G401 (cell line): ENCODE results near the gene ARHGEF9. TPM values are rescaled to one million over a fixed set of nuclear protein-coding genes. Genes with fewer than 3 reads are reported as not detected.
"Not testable (repeated sequence)": the region's sequence is repeated elsewhere in the genome, so short reads cannot be mapped to it uniquely, and the experiment has no call there.

Experiments
- DNase-seq: peaks from one replicate; pipeline ENCODE4 v3.0.0-alpha.2; 2015; ENCODE audit warnings: low spot score
- in situ Hi-C: cut with HindIII; loops from 2 replicates; pipeline ENCODE4 v1.10.0; 2016; ENCODE audit warnings: low sequenced_read_pairs, mixed read lengths
- total RNA-seq: library from RNA; depleted of rRNA; stranded (reverse); fragments of >200 nt; shearing (Covaris generic); gene quantifications from 2 replicates; pipeline ENCODE4 v1.2.3, GENCODE V29; 2014; rRNA removed

Gene ARHGEF9
- total RNA-seq, result 6.4 and 44.1 TPM in 2 replicates

DNA sequence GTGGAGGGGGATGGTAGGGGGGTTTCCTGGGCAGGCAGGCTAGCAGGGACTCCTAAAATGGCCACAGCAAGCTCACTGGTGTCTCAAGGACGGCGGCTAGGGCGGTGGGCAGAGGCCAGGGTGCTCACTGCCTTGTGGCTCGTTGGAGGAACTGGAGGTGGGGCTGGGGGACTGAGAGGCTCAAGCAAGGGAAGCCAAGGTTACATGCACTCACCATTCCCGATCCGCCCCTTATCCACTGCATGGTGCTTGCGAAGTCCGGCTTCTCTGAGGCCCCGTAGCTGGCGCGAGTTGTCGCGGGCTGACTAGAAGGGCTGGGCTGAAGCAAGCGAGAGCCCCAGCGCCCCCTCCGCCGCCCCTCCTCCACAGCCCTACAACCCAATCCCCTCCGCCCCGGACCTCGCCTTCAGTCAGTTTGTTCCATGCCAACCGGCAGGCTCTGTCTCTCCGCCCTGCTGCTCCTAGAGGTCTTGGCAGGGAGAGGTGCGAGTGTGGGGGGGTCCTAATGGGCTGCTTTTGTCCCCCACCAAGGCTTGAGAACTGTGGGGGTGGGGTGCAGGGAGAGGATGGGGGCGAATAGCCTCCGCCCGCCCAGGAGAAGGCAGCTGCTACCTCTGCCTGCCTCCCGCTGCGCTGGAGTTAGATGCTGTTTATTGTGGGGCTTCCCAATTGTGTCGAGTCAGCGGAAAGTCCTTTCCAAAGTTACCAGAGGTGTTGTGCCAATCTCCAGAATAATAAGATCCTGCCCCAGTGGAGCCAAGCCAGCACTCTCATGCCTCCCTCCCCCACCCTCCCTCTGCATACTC is at the start of gene ARHGEF9:
TSS of gene ARHGEF9 (minus strand) at position 313 of the 806 bp plus-strand sequence. CDS start at position 244, 69 bp downstream.
- in situ Hi-C loops, result no loop called here
- DNase-seq, result peak; percentile 21

DNA sequence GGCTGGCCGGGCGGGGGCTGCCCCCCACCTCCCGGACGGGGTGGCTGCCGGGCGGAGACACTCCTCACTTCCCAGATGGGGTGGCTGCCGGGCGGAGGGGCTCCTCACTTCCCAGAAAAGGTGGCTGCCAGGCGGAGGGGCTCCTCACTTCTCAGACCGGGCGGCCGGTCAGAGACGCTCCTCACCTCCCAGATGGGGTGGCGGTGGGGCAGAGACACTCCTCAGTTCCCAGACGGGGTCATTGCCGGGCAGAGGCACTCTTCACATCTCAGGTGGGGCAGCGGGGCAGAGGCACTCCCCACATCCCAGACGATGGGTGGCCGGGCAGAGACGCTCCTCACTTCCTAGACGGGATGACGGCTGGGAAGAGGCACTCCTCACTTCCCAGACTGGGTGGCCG is 40.4 kb upstream of the ARHGEF9 start:
- in situ Hi-C loops, result not testable (repeated sequence)

DNA sequence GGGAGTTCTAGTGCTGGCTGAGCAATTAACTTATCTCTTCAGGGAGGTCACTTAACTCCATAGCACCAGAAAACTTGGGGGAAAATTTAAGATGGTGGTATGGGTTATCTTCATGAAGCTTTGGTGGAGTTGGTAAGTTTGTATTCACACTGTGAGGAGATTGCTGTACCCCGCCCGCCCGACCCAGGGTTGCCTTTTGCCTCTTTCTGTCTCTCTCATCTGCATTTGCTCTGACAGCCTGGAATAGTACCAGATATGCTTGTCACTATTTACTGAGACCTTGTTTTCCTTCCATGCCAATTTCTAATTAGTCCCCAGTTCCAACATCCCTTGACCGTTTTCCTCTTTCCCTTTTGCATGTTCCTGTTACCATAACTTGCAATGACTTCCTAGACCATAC is 33.1 kb upstream of the ARHGEF9 start:
- DNase-seq, result no peak
- in situ Hi-C loops, result no loop called here

More for the DNA sequence above, 40.4 kb upstream of the ARHGEF9 start:
- not testable (repeated sequence) for DNase-seq

DNA sequence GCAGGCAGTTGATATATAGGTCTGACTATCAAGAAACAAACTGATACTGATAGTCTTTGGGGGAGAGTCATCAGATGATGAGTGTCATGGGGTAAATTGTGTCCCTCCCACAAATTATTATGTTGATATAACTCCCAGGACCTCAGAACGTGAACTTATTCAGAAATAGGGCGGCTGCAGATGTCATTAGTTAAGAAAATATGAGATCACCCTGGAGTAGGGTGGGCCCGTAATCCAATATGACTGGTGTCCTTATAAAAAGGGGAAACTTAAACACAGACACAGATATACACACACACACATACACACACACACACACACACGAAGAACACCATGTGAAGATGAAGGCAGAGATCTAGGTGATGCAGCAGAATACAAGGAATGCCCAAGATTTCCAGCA is 32.7 kb upstream of the ARHGEF9 start:
- DNase-seq, result no peak
- in situ Hi-C loops, result no loop called here

DNA sequence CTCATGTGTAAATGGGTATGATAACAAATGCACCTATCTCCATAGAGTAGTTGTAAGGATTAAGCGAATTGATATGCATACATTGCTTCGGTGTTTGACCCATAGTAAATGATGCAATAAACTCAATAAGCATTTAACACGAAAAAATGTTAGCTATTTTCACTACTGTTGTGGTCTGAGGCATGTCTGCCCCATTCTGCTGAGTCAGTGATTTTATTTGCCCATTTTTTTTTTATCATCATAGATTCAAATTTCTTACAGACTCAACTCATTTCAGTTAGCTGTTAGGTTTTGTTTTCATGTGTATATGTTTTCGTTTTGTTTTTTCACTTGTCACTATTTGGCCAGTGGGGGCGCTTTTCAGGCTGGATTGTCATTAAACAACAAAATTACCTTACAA is 27.8 kb upstream of the ARHGEF9 start:
- DNase-seq, result no peak
- in situ Hi-C loops, result no loop called here

DNA sequence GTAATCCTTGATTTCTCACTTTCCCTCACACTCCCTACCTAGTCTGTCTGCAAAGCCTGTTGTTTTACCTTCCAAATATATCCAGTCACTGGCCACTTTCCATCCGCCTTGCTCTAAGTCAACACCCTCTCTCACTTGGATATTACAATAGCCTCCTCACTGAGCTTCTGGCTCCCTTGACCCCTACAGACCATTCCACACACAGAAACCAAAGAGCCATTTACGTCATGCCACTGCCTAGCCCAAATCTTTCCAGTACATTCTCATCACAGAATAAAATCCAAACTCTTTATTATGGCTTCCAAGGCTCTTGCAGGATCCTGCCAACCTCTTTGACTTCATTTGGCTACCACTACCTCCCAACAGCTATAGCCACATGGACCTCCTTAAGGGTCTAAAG is 25.7 kb upstream of the ARHGEF9 start:
- in situ Hi-C loops, result no loop called here
- no peak for DNase-seq

DNA sequence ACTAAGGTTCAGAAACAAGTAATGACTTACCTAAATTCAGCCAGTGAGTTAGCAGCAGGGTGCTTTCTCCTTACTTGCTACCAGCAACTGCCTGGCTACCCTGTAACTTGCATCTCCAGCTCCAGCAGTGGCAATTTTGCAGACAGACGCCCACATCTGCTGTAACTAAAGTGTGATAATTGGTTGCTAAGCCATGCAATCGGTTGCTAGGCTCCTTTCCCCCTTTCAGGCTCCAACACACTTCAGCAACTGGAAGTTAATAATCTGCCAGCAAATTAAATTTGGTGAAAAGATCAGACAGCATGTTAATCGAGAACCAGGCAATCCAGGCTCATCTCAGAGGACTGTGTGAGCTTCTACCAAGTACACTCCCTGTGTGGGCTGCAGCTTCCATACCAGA is 24.2 kb upstream of the ARHGEF9 start:
- DNase-seq, result no peak
- in situ Hi-C loops, result no loop called here

DNA sequence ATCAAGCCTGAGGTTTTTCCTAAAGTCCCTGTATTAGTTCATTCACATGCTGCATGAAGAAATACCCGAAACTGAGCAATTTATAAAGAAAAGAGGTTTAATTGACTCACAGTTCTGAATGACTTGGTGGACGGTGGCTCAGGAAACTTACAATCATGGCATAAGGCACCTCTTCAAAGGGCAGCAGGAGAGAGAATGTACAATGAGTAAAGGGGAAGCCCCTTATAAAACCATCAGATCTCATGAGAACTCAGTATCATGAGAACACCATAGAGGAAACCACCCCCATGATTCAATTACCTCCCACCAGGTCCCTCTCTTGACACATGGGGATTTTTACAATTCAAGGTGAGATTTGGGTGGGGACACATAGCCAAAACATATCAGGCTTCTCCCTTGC is 10.4 kb upstream of the ARHGEF9 start:
- in situ Hi-C loops, result not testable (repeated sequence)

DNA sequence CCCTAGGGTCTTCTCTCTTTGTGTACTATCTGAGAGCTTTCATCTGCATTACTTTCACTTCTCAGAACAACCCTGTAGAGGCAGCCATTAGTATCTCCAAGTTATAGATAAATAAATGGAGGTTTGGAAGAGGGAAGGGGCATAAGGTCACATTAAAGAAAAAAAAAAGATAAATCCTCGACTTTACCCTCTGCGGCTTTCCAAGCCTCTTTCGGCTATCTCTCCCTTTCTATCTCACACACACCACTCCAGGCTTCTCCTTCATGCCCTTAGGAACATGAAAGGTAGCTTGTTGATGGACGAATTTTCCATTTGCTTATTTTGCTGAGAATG is 660 bp upstream of the ARHGEF9 start:
- in situ Hi-C loops, result no loop called here
- no peak for DNase-seq

More for the DNA sequence above, 10.4 kb upstream of the ARHGEF9 start:
- DNase-seq, result not testable (repeated sequence)

DNA sequence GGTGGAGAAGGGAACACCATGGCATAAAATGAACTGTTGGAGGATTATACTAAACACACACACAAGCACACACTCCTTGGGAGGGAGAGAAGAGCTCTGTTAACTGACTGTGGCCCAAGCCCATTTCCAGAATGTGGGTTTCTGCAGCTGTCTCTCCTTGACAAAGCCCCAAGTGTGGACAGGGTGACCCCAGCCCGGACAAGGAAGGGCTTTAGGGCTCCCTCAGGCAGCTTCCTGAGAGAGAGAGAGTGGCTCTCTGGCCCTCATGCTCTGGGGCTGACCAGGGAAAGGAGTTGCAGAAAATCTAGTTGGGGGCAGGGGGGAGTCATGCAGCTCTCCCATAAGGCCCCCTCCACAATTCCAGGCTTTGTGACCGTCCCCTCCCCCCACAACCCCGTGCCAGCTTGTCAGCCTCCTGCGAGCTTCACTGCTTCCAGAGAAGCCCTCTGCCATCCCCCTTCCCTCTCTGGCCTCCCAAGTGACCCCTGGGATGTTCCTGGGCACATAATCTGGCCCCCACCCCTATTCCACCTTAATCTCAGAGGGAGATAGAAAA is 590 bp downstream of the ARHGEF9 start:
- in situ Hi-C loops, result no loop called here
- peak; percentile 29 for DNase-seq

DNA sequence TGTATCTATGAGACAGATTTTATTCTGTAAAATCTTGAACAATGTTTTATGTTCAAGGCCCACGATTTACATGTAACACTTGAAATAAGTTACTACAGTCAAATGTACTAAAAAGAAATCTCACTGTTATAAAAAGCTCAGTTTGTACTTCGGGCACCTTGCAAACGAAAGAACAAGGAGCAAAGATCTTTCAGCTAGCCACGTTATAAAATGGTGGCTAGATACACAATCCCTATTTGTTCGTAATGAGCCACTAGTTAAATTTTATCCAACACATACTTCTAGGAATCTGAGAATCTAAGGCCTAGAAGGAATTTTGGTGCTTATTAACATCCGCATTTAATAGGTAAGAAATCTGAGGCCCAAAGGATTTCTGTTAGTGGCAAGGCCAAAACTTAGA is 2.5 kb downstream of the ARHGEF9 start:
- no peak for DNase-seq
- in situ Hi-C loops, result no loop called here

DNA sequence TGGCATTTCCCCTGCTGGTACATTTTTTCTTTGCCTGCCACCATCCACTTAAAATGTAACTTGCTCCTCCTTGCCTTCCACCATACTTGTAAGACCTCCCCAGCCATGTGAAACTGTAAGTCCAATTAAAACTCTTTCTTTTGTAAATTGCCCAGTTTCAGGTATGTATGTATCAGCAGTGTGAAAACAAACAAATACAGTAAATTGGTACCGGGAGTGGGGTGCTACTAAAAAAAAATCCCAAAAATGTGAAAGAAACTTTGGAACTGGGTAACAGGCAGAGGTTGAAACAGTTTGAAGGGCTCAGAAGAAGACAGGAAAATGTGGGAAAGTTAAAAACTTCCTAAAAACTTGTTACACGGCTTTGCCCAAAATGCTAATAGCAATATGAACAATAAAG is 16.3 kb downstream of the ARHGEF9 start:
- in situ Hi-C loops, result no loop called here
- DNase-seq, result no peak

DNA sequence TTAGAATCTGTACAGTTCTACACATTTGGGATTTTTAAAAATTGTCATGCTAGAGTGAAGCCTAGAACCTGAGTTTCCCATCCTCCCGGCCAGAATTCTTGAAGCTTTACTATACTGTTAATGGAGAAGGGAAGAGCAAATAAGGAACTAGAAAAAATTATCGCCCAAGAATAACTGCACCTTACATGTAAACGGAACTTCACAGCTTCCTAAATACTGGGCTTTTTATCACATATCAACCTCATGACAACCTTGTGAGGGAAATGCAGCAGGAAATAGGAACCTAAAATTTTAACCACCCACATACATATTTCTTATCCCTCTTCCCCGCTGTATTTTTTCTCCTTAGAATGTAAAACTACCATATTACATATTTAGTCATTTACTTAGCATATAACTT is 19.3 kb downstream of the ARHGEF9 start:
- in situ Hi-C loops, result no loop called here

DNA sequence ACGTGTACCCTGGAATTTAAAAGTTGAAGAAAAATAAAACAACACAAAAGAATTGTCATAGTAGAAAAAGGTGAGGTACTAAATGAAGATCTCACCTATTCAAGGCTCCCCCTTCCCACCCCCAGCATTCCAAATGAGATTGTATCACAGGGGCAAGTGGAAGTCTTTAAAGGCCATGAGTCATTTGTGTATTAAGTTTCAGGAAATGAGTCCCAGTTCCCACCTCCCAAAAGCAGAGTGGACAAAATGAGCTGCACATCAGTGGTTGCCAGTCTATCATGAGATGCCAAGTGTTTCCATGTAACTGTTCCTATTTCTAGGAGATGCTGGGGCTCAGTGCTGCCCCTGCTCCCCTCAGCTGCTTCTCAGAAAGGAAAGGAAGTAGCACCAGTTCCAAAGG is 20.1 kb downstream of the ARHGEF9 start:
- in situ Hi-C loops, result no loop called here
- no peak for DNase-seq

More for the DNA sequence above, 19.3 kb downstream of the ARHGEF9 start:
- DNase-seq, result no peak

DNA sequence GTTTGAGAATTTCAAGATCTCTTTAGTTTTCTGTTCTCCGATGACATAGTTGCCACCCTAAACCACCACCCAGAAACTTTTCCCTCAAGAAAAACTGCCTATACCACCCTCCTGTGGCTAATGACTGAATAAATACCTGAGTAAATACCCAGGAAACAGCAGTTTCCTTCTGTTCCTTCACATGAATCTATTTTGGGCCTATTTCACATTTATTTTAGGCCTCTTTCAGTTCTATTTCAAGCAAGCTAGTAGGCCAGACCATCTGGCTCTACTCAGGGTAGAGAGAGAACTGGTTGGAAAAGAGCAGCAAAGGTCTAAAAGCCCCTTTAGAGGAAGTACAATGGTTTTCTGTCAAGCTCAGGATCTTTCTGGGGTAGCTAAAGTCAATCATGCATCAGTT is 23.4 kb downstream of the ARHGEF9 start:
- DNase-seq, result peak; percentile 60
- in situ Hi-C loops, result no loop called here

DNA sequence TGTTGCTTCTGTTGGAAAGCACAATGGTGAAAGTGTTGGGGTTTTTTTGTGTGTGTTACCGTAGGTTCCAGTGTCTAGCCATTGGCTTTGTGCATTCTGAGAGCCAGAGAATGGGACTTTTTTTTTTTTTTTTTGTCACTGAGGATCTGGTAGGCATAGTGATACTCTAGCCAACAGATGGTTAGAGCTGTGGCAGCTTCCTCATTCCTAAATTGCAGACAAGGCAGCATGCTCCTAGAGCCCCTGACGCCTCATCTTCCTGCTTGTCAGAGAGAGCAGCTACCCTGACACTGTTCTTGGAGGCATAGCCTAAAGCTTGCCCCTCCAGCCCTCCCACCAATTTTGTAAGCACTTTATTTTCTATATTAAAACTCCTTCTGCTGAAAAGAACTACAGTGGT is 27.0 kb downstream of the ARHGEF9 start:
- no peak for DNase-seq
- in situ Hi-C loops, result no loop called here

DNA sequence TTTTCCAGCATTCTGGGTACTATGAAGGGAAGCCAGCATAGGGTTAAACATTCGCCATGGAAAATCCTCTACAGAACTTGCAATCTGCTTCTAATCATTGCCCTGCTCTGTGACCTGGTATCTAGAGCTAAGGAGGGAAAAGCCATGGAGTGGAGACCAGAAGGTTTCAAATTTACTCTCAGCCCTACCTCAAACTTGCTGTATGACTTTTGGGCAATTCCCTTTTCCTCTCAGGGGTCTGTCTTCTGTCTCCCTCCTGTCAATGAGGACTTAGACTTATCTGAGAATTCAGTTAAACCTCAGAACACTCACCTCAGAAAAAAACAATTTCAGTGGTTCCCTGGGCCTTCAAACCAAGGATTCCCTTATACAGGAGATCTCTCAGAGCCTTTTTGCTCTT is 29.1 kb downstream of the ARHGEF9 start:
- DNase-seq, result peak; percentile 3
- in situ Hi-C loops, result no loop called here

DNA sequence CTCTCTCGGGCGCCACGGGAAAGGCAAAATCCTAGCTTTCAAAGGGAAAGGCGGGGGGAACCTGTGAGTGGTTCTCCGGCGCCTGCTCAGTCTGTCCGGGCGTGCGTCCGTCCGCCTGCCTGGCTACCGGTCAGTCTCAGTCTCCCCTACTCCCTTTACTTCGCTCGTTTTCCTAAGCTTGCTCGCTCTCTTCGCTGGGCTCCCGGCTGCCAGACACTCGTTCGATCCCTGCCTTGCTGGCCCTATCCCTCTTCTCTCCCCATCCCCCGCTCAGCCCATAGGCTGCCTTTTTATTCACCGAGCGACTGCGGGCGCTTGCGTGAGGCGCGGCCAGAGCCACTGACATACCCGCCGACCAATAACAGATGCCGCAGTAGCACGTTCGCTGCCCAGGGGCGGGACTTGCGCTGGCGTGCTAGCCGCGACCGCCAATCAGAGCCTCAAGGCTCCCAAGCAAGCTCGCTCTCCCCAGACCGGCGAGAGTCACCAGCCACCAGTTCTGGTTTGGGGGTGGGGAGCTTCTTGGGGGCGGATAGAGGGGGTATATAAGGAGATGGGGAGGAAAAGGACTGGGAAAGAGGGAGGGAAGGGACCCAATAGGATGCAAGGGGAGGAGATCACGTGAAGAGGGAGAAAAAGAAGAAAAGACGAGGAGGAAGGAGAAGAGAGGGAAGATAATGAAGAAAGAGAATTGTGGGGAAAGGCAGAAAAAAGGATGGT is 30.0 kb downstream of the ARHGEF9 start:
- DNase-seq, result peak; percentile 95
- in situ Hi-C loops, result no loop called here

DNA sequence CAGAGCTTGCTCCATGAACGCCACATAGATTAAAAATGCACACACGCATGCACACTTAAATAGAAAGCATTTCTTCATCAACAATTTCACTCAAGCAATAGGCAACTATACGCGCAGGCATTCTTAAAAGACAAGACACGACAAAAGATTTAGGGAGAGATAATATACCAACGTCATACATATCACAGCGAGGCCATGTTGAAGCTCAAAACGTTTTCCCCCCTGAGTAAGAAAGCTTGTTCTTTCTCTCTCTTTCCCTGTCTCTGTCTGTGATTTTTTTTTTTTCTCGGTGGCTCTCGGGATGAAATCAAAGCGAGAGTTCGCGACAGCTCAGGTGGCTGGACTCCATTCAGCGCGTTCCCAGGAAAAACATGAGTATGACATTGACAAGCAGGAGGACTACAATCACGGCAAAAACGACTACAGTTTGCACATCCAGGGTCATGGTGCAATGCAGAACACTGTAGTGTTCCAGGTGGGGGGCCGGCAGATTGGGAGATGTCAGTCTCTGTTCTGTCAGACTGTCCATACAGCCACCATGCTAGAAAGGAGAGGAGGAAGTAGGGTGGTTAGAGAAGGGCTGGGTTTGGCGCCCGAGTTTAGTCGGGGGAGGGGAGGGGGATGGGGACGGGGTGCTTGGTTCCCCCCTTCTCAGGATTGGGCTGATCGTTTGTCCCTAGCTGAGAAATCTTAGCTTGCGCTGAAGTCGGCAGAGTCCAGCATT is 30.7 kb downstream of the ARHGEF9 start:
- in situ Hi-C loops, result no loop called here
- no peak for DNase-seq

DNA sequence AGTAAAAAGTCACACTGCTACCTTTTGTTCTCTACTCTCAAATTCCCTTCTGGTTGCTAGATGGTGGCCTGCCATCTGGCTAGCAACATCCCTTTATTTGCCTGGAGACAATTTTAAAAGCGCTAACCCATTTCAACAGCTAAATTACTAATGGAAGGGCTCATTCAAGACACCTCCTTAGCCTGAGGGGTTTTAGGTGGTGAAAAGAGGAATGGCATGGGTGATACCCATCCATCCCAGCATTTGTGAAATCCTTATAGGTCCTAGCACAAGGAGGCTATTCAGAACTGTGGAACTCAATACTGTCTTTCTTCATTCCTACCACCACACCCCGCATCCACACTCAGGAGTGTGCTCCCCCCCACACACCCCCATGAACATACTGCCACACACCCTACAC is 33.5 kb downstream of the ARHGEF9 start:
- DNase-seq, result peak; percentile 21
- in situ Hi-C loops, result no loop called here
